ENCODE measurements around the gene L3MBTL2. TPM values are rescaled to one million over a fixed set of nuclear protein-coding genes. Genes with fewer than 3 reads are reported as not detected.

Gene L3MBTL2
- total RNA-seq, 1 donor from 2014 or later: 42.3 TPM

DNA sequence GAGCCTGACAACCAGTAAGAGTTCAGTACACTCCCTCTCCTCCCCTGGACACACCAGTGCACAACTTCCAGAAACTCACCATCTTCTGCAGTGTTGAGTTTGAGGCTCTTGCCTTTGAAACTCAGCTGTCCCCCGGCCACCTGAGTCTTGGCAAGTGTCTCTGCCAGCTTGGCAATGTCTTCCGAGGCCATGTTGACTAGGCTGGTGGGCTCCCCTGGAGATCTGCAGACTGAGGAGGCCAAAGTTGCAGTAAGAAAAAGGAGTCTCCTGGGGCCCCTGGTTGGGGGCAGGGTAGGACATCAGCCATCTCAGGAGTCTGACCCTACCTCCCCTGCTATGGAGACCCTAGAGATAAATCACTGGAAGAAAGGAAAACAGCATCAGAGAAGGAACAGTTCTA, 75.7 kb downstream of the L3MBTL2 start:
- Mint-ChIP-seq H3K27me3 (no peaks in the 10 kb centered on the region), H3K27ac (no peak overlapping the region), H3K4me3 (no peak overlapping the region), H3K36me3 (ENCODE audit: low read depth) (peaks cover 60% of the 10 kb centered on the region), H3K4me1 (peaks cover 17% of the 10 kb centered on the region), H3K9me3 (no peaks in the 10 kb centered on the region)
- ATAC-seq (ENCODE audit: low read depth) (no peak), DNase-seq (no peak)
- intact Hi-C loops (cut with micrococcal nuclease): no loop called here
- ChIA-PET POLR2A (interaction anchor here (0.8 kb wide), 1 partner anchor 21 kb away, joined by 3 read pairs; the partner anchor contains the start of gene ZC3H7B), CTCF (interaction anchor here (1.6 kb wide), 1 partner anchor 43 kb away, joined by 3 read pairs; no protein-coding TSS in a partner anchor)
- TF ChIP-seq CTCF (IDR thresholded peaks at IDR 0.05): no peak

Other genes starting within 250 kb of the L3MBTL2 start
- 131 and 159 TPM in 2 replicates for gene EP300, start 112.7 kb upstream of the L3MBTL2 start, total RNA-seq
- 0.10 TPM in 1 of 2 replicates, not detected in the other for gene CHADL, start 35.6 kb downstream of the L3MBTL2 start, total RNA-seq
- 48.9 and 56.4 TPM in 2 replicates for gene RANGAP1, start 80.9 kb downstream of the L3MBTL2 start, total RNA-seq
- gene ZC3H7B, start 96.2 kb downstream of the L3MBTL2 start, total RNA-seq: 54.0 and 58.2 TPM in 2 replicates
- 5.1 and 5.2 TPM in 2 replicates for gene TEF, start 176.6 kb downstream of the L3MBTL2 start, total RNA-seq
- 53.7 and 60.3 TPM in 2 replicates for gene TOB2, start 241.5 kb downstream of the L3MBTL2 start, total RNA-seq